Naive thymus-derived CD4-positive, alpha-beta T cell (primary cell): ENCODE measurements around the gene IQGAP1. TPM values are rescaled to one million over a fixed set of nuclear protein-coding genes. Genes with fewer than 3 reads are reported as not detected.
"Not testable (repeated sequence)": the region's sequence is repeated elsewhere in the genome, so short reads cannot be mapped to it uniquely, and the experiment has no call there.

Experiments used
- ATAC-seq: fragments of 150-1000 bp; cut with Tn5 transposase; 2 replicates; pipeline ENCODE4 v1.10.0; 2021; ENCODE audit warnings: mild to moderate bottlenecking, moderate library complexity
- CTCF ChIA-PET: fragments of 350-600 bp; sonication (Branson Sonifier 250); formaldehyde crosslinking; loops from one replicate; lab custom pipeline; 2021; ENCODE audit warnings: antibody characterized with exemption; lab: Charles Lee
- POLR2A ChIA-PET: fragments of 350-600 bp; sonication (Branson Sonifier 250); formaldehyde crosslinking; loops from one replicate; lab custom pipeline; 2021; ENCODE audit warnings: antibody characterized with exemption, inconsistent platforms; lab: Charles Lee
- DNase-seq, 9 donors: peaks; one replicate each; pipeline versions ENCODE4 v3.0.0 to v3.0.0-alpha.2; 2020 to 2022; ENCODE audit warnings: mixed read lengths in 1 of 9
- H3K27ac ChIP-seq: one replicate; pipeline ENCODE4 v1.7.0; 2013; ENCODE audit warnings: mild to moderate bottlenecking, low read depth, low read length, moderate library complexity
- H3K27me3 ChIP-seq, 2 donors: one replicate each; pipeline ENCODE4 v1.7.0; 2013; ENCODE audit warnings: low read length in 2 of 2, mild to moderate bottlenecking in 2 of 2, moderate library complexity in 2 of 2; ENCODE audit not compliant: control insufficient read depth in 2 of 2, insufficient read depth in 2 of 2
- H3K36me3 ChIP-seq, 3 experiments: 1 replicate in 2 of 3; 2 replicates in 1 of 3; pipeline ENCODE4 v1.7.0; 2013; ENCODE audit warnings: low read length in 3 of 3, mild to moderate bottlenecking in 3 of 3, moderate library complexity in 1 of 3; ENCODE audit not compliant: insufficient read depth in 3 of 3, control insufficient read depth in 2 of 3
- H3K4me1 ChIP-seq, 2 donors: one replicate each; pipeline ENCODE4 v1.7.0; 2013; ENCODE audit warnings: low read length in 2 of 2, mild to moderate bottlenecking in 2 of 2, moderate library complexity in 1 of 2; ENCODE audit not compliant: control insufficient read depth in 2 of 2, insufficient read depth in 2 of 2
- H3K4me3 ChIP-seq: 2 replicates; pipeline ENCODE4 v1.7.0; 2013; ENCODE audit warnings: mild to moderate bottlenecking, low read length
- H3K9me3 ChIP-seq, 3 experiments: 1 replicate in 2 of 3; 2 replicates in 1 of 3; pipeline ENCODE4 v1.7.0; 2013; ENCODE audit warnings: low read length in 3 of 3; ENCODE audit not compliant: control insufficient read depth in 2 of 3
- H3K27ac Mint-ChIP-seq, 9 donors: one replicate each; pipeline ENCODE4 v1.8.0; 2020 to 2022; ENCODE audit warnings: mixed read lengths in 9 of 9, mild to moderate bottlenecking in 8 of 9, moderate library complexity in 5 of 9, inconsistent platforms in 2 of 9
- H3K27me3 Mint-ChIP-seq, 5 donors: one replicate each; pipeline ENCODE4 v1.8.0; 2021 to 2022; ENCODE audit warnings: mixed read lengths in 5 of 5, mild to moderate bottlenecking in 1 of 5
- H3K36me3 Mint-ChIP-seq, 5 donors: one replicate each; pipeline ENCODE4 v1.8.0; 2020 to 2022; ENCODE audit warnings: mixed read lengths in 5 of 5, mild to moderate bottlenecking in 3 of 5, inconsistent platforms in 1 of 5
- H3K4me1 Mint-ChIP-seq, 7 donors: one replicate each; pipeline ENCODE4 v1.8.0; 2020 to 2022; ENCODE audit warnings: mixed read lengths in 7 of 7, mild to moderate bottlenecking in 3 of 7, inconsistent platforms in 1 of 7
- H3K4me3 Mint-ChIP-seq, 10 donors: one replicate each; pipeline ENCODE4 v1.8.0; 2020 to 2022; ENCODE audit warnings: mild to moderate bottlenecking in 10 of 10, mixed read lengths in 10 of 10, moderate library complexity in 6 of 10, inconsistent platforms in 2 of 10
- H3K9me3 Mint-ChIP-seq, 11 donors: one replicate each; pipeline ENCODE4 v1.8.0; 2020 to 2022; ENCODE audit warnings: mixed read lengths in 11 of 11, mild to moderate bottlenecking in 4 of 11, inconsistent platforms in 1 of 11, moderate library complexity in 1 of 11
- intact Hi-C, 2 donors: fragments of 100-400 bp; cut with micrococcal nuclease; formaldehyde crosslinking; loops; one replicate each; pipeline ENCODE4 v1.15.1; 2023
- polyA plus RNA-seq, 2 donors: library from polyadenylated mRNA; unstranded; fragments of 300-500 nt; fragmentation: Illumina TruSeq; gene quantifications; one replicate each; pipeline ENCODE4 v1.2.3, GENCODE V29; 2021
- total RNA-seq, 6 experiments: library from RNA in 5 of 6; stranded (reverse) in 5 of 6; gene quantifications; 1 replicate in 5 of 6; 2 replicates in 1 of 6; pipeline ENCODE4 v1.2.3 and lab custom pipeline; 2021 to 2026

Gene IQGAP1
- total and polyA plus RNA-seq, 7 experiments from 2014 or later: 73.9 to 263 (median 90.3) TPM

GRCh38 chr15:90347431-90348065 is 40.5 kb upstream of the IQGAP1 start:
- H3K27me3 ChIP-seq, H3K4me3 ChIP-seq, H3K4me3 Mint-ChIP-seq, H3K27ac Mint-ChIP-seq, H3K36me3 ChIP-seq, H3K27ac ChIP-seq, H3K36me3 Mint-ChIP-seq, ATAC-seq, CTCF ChIA-PET, H3K9me3 Mint-ChIP-seq, POLR2A ChIA-PET, H3K9me3 ChIP-seq, DNase-seq, intact Hi-C loops: not testable (repeated sequence)
- Mint-ChIP-seq H3K27me3 (peaks cover 0 to 17% (median 0%) of the 10 kb centered on the region in 5 donors), H3K4me1 (peaks cover 18 to 24% (median 22%) of the 10 kb centered on the region in 7 donors)
- H3K4me1 ChIP-seq: peaks cover 13 to 16% of the 10 kb centered on the region in 2 donors

GRCh38 chr15:90348456-90348855 is 39.6 kb upstream of the IQGAP1 start:
- H3K4me1 Mint-ChIP-seq: peaks cover 13 to 25% (median 15%) of the 10 kb centered on the region in 7 donors
- H3K4me3 Mint-ChIP-seq: no peak overlapping the region
- intact Hi-C loops: no loop called here
- peaks cover 0 to 17% (median 0%) of the 10 kb centered on the region in 5 donors for H3K27me3 Mint-ChIP-seq
- CTCF ChIA-PET: no interaction called here
- no peak for DNase-seq
- Histone ChIP-seq H3K9me3 (no peaks in the 10 kb centered on the region), H3K27me3 (no peaks in the 10 kb centered on the region), H3K36me3 (no peaks in the 10 kb centered on the region), H3K4me3 (no peak overlapping the region), H3K4me1 (peaks cover 8 to 11% of the 10 kb centered on the region in 2 donors), H3K27ac (no peak overlapping the region)
- ATAC-seq: no peak
- H3K9me3 Mint-ChIP-seq: no peaks in the 10 kb centered on the region
- H3K27ac Mint-ChIP-seq: no peak overlapping the region
- POLR2A ChIA-PET: no interaction called here
- H3K36me3 Mint-ChIP-seq: no peaks in the 10 kb centered on the region

- Mint-ChIP-seq H3K27me3 (peaks cover 0 to 17% (median 0%) of the 10 kb centered on the region in 5 donors), H3K9me3 (no peaks in the 10 kb centered on the region), H3K4me3 (no peak overlapping the region), H3K36me3 (no peaks in the 10 kb centered on the region), H3K4me1 (peaks cover 7 to 26% (median 10%) of the 10 kb centered on the region in 7 donors), H3K27ac (no peak overlapping the region)
- intact Hi-C loops: no loop called here
- ChIA-PET POLR2A (no interaction called here), CTCF (no interaction called here)
- H3K36me3 ChIP-seq: no peaks in the 10 kb centered on the region
- H3K4me1 ChIP-seq: peaks cover 5 to 11% of the 10 kb centered on the region in 2 donors
- no peaks in the 10 kb centered on the region for H3K9me3 ChIP-seq
- no peaks in the 10 kb centered on the region for H3K27me3 ChIP-seq
- ATAC-seq: no peak
- no peak overlapping the region for H3K27ac ChIP-seq
- DNase-seq: no peak
- H3K4me3 ChIP-seq: no peak overlapping the region
These were observed 39.0 kb upstream of the IQGAP1 start for GRCh38 chr15:90349072-90349471.

GRCh38 chr15:90349821-90350220 is 38.2 kb upstream of the IQGAP1 start:
- Mint-ChIP-seq H3K36me3 (no peaks in the 10 kb centered on the region), H3K27me3 (peaks cover 0 to 17% (median 0%) of the 10 kb centered on the region in 5 donors), H3K4me1 (peaks cover 7 to 26% (median 9%) of the 10 kb centered on the region in 7 donors), H3K4me3 (peak overlapping the region in 2 of 10 donors; percentile 4 to 14), H3K27ac (peak overlapping the region in 1 of 9 donors; percentile 48), H3K9me3 (no peaks in the 10 kb centered on the region)
- H3K9me3 ChIP-seq: no peaks in the 10 kb centered on the region
- ATAC-seq: no peak
- intact Hi-C loops: loop anchor here in 1 of 2 donors (5.0 kb wide), 1 partner anchor 552 kb away; the partner anchor contains the start of gene MAN2A2
- H3K4me3 ChIP-seq: no peak overlapping the region
- CTCF ChIA-PET: no interaction called here
- POLR2A ChIA-PET: no interaction called here
- no peak for DNase-seq
- H3K27me3 ChIP-seq: no peaks in the 10 kb centered on the region
- H3K4me1 ChIP-seq: peaks cover 5 to 11% of the 10 kb centered on the region in 2 donors
- H3K27ac ChIP-seq: no peak overlapping the region
- no peaks in the 10 kb centered on the region for H3K36me3 ChIP-seq

- no peaks in the 10 kb centered on the region for H3K9me3 ChIP-seq
- peaks cover 5 to 11% of the 10 kb centered on the region in 2 donors for H3K4me1 ChIP-seq
- intact Hi-C loops: loop anchor here in 1 of 2 donors (1.0 to 5.0 kb wide), 5 partner anchors 15 to 551 kb away; partner anchors contain the start of genes IQGAP1 and MAN2A2
- H3K4me3 ChIP-seq: peak overlapping the region; percentile 91
- Mint-ChIP-seq H3K9me3 (no peaks in the 10 kb centered on the region), H3K4me1 (peaks cover 7 to 26% (median 9%) of the 10 kb centered on the region in 7 donors), H3K27ac (peak overlapping the region in 7 of 9 donors; percentile 8 to 74 (median 51)), H3K36me3 (no peaks in the 10 kb centered on the region), H3K4me3 (peak overlapping the region; percentile 86 to 92 (median 89)), H3K27me3 (peaks cover 0 to 17% (median 0%) of the 10 kb centered on the region in 5 donors)
- DNase-seq: no peak
- CTCF ChIA-PET: interaction anchor here (0.7 to 1.6 kb wide), 3 partner anchors 10 to 130 kb away, joined by 3 to 6 read pairs (median 4); no protein-coding TSS in a partner anchor
- ATAC-seq: peak; percentile 16
- POLR2A ChIA-PET: interaction anchor here (0.6 to 1.5 kb wide), 4 partner anchors 15 to 358 kb away, joined by 3 to 5 read pairs (median 3); no protein-coding TSS in a partner anchor
- H3K27me3 ChIP-seq: no peaks in the 10 kb centered on the region
- no peak overlapping the region for H3K27ac ChIP-seq
- no peaks in the 10 kb centered on the region for H3K36me3 ChIP-seq
These were observed 36.4 kb upstream of the IQGAP1 start for GRCh38 chr15:90351479-90352106.

- H3K27ac ChIP-seq: peak within 1 kb of the TSS; percentile 73
- intact Hi-C loops: loop anchor here in 1 of 2 donors (1.0 to 5.0 kb wide), 5 partner anchors 15 to 550 kb away; partner anchors contain the start of genes IQGAP1 and MAN2A2
- H3K4me1 ChIP-seq: peaks cover 5 to 11% of the 10 kb centered on the region in 2 donors
- Mint-ChIP-seq H3K36me3 (no peaks in the 10 kb centered on the region), H3K27me3 (peaks cover 0 to 17% (median 0%) of the 10 kb centered on the region in 5 donors), H3K27ac (peak within 1 kb of the TSS in 8 of 9 donors; percentile 8 to 86 (median 66)), H3K4me3 (peak within 1 kb of the TSS; percentile 86 to 92 (median 89)), H3K9me3 (no peaks in the 10 kb centered on the region), H3K4me1 (peaks cover 7 to 29% (median 9%) of the 10 kb centered on the region in 7 donors)
- no peaks in the 10 kb centered on the region for H3K36me3 ChIP-seq
- CTCF ChIA-PET: interaction anchor here (1.6 kb wide), 1 partner anchor 10 kb away, joined by 4 read pairs; no protein-coding TSS in a partner anchor
- H3K4me3 ChIP-seq: peak within 1 kb of the TSS; percentile 91
- no peaks in the 10 kb centered on the region for H3K9me3 ChIP-seq
- ATAC-seq (peak; percentile 99), DNase-seq (peak; percentile 74 to 95 (median 93))
- POLR2A ChIA-PET: interaction anchor here (0.6 to 1.5 kb wide), 3 partner anchors 15 to 176 kb away, joined by 3 to 5 read pairs (median 3); no protein-coding TSS in a partner anchor
- no peaks in the 10 kb centered on the region for H3K27me3 ChIP-seq
These were observed 35.7 kb upstream of the IQGAP1 start, which contains the start of gene ZNF774 for GRCh38 chr15:90352107-90352893. ZNF774 (plus strand) TSS chr15:90352284; CDS start chr15:90354661, 2,377 bp downstream.
